IPS-11a (cell line): ENCODE results near the gene ARHGAP6.

Experiments used
- H3K4me3 ChIP-seq: one replicate; pipeline ENCODE4 v1.5.1; 2013; ENCODE audit warnings: low read depth, low read length, control low read depth

ARHGAP6 gene

GRCh38 chrX:11465648-11466411 lies 199.9 kb downstream of the ARHGAP6 start:
- H3K4me3 ChIP-seq, result no peak overlapping the region

DNA sequence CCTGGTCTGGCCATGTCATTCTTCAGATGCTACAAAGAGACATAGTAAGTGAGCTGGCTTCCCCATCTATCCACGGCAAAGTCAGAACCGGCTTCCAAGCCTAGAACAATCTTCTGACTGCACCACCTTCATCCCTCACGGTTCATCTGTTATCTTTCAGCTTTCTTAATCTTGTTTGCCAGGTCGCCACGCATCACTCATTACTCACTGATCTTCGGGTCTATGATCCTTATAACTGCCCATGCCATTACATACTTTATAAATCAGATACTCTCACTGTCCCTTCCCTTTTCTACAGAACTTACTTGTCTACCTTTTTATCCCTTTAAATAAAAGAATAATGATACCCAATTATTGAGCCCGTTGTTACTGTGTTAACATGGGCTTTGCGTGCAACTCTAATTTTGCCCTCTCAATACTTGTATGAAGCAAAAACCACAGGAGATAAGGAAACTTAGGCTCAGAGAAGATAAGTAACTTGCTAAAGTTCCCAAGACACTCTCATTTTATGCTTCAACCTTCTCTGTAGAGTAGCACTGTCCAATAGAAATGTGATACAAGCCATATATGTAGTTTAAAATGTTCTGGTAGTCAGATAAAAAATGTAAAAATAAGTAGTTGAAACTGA lies 200.8 kb downstream of the ARHGAP6 start:
- H3K4me3 ChIP-seq, result no peak overlapping the region

- H3K4me3 ChIP-seq, result no peak overlapping the region
These were observed 201.3 kb downstream of the ARHGAP6 start for GRCh38 chrX:11464380-11464779.

- no peak overlapping the region for H3K4me3 ChIP-seq
These were observed 203.1 kb downstream of the ARHGAP6 start for GRCh38 chrX:11462648-11463047.

GRCh38 chrX:11462136-11462535 lies 203.6 kb downstream of the ARHGAP6 start:
- H3K4me3 ChIP-seq, result no peak overlapping the region

DNA sequence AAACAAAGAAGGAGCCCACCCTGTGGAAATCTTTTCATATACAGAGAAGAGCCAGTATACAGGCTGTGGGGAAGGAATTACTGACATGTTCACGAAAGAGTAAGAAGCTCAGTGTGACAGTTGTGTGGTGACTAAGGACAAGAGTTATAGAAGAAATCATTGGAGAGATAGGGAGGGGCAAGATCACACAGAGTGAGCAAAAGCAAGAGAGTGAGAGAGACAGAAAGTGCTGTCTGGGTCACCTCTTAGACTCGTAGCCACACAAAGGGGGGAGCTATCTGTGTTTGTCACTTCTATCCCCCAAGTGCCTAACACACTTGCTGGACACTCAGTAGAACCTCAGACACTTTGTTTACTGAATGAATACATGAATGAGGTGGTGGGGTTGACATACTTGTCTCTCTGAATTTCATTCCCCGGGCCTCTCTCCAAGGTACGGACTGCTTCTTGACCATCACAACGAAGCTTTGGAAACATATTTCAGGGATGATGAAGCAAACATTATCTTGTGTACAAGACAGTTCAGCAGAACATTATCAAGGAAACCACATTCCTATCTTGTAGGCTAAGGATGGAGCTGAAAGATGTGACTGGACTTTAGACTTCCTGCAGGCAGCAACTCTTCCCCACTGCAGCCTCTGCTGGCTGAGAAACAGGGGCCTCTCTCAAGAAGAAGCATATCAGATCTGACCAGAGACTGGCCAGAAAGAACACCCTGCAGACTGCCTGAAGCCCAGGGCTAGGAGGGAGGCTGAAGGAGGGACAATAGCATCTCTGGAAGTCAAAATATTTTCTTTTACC lies 204.3 kb downstream of the ARHGAP6 start:
- no peak overlapping the region for H3K4me3 ChIP-seq

- H3K4me3 ChIP-seq, result no peak overlapping the region
These were observed 205.4 kb downstream of the ARHGAP6 start for GRCh38 chrX:11460347-11460746.

GRCh38 chrX:11458170-11458569 lies 207.6 kb downstream of the ARHGAP6 start:
- no peak overlapping the region for H3K4me3 ChIP-seq

DNA sequence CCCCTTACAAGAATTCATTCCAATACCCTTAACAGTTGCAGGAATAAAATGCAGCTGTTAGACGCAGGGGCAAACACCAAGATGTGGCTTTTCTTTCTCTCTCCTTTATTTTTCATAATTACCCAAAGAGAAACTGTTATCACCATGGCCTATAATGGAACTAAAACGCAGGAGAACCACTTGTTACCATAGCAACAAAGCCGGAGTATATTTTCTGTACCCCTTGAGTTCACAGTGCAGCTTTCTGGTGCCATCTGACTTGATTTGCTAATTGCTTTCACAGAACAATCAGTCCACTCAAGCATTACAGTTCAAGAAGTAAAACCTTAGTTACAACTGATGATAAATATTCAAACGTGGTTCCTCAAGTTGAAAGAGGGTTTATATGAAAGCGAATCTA lies 214.6 kb downstream of the ARHGAP6 start:
- no peak overlapping the region for H3K4me3 ChIP-seq

GRCh38 chrX:11450354-11450753 lies 215.4 kb downstream of the ARHGAP6 start:
- H3K4me3 ChIP-seq, result no peak overlapping the region

DNA sequence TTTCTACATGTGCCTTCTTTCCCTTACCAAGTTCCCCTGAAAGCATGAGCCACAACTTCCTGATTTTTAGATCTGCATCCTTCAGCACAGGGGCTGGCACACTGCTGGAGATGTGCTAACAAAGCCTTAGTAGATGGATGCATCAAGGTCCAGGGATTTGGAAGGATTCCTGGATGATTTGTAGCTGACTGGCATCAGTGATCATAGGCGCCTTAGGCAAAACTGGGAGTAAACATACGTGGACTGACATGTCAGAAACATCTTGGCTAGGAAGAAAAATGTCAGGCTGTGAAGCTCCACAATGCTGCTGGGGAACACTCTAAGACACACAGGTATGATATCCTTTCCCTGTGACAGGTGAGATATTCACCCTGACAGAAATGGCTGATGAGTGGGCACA lies 216.1 kb downstream of the ARHGAP6 start:
- no peak overlapping the region for H3K4me3 ChIP-seq

GRCh38 chrX:11447418-11447817 lies 218.3 kb downstream of the ARHGAP6 start:
- no peak overlapping the region for H3K4me3 ChIP-seq

DNA sequence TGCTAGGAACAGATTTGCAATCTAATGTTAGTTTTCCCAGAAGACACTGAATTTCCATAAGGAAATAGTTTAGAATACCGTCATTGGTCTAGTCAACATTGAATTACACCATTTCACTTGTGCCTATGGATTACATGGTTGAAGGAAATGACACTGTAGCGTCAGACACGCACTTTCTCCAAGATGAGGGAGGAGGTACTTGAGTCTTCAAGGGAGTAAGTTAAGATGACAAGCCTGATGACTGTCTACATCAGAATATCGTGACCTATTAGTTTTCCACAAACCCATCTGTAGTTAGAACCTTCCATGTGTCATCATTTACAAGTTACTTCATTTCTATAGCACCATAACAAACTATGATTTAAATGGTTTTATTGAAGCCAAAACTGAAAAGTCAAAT lies 218.8 kb downstream of the ARHGAP6 start:
- H3K4me3 ChIP-seq, result no peak overlapping the region

- H3K4me3 ChIP-seq, result no peak overlapping the region
These were observed 219.4 kb downstream of the ARHGAP6 start for GRCh38 chrX:11446336-11446735.

- H3K4me3 ChIP-seq, result no peak overlapping the region
These were observed 220.2 kb downstream of the ARHGAP6 start for GRCh38 chrX:11445540-11445939.

GRCh38 chrX:11444052-11444451 lies 221.7 kb downstream of the ARHGAP6 start:
- no peak overlapping the region for H3K4me3 ChIP-seq

DNA sequence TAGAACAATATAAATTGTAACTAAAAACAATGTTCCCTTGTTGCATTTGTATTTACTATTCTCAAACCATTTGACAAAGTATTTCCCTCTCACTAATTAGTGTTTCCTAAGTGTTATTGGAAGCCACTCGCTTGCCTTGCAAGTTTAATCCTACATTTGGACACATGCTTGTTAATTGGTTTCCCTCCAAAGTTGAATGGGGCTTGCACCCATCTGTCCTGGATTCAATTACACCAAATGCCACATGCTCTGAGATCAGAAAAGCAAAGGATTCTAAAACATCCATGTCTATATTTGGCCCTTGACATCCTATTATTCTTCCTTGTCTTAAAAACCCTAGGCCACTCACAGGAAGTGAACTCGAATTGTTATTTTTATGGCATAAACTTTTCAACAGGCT lies 225.9 kb downstream of the ARHGAP6 start:
- no peak overlapping the region for H3K4me3 ChIP-seq

DNA sequence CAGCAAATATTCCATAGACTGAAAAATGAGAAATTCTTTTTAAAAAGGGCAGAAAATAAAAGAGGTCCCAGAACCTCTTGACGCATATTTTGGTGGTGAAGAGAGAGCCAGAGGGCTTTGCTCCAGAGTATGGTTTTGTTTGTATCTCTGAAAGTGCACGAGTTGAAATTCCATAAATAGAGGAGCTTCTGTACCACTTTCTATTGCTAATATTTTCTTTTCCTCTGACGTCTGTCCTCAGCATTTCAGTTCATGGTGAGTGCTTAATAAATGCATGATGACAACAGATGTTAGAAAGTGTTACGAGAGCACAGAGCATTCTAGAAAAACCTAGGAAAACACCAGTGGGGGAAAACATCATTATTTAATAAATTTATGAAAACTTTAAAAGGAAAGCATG lies 227.0 kb downstream of the ARHGAP6 start:
- H3K4me3 ChIP-seq, result no peak overlapping the region

DNA sequence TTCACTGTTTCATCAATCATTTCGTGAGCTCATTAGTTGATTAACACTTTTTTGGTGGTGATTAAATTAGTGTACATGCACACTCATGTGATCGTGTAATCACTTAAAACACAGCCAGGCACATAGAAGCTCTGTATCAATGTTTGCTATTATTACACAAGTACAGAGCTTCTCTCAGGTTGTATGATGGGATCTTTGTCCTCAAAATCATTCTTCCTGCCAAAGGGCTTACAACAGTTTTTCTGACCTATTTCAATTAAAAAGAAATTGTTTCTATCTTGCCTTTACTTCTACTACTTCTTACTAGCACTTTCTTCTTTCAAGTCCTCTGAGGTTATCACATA lies 227.4 kb downstream of the ARHGAP6 start:
- no peak overlapping the region for H3K4me3 ChIP-seq

DNA sequence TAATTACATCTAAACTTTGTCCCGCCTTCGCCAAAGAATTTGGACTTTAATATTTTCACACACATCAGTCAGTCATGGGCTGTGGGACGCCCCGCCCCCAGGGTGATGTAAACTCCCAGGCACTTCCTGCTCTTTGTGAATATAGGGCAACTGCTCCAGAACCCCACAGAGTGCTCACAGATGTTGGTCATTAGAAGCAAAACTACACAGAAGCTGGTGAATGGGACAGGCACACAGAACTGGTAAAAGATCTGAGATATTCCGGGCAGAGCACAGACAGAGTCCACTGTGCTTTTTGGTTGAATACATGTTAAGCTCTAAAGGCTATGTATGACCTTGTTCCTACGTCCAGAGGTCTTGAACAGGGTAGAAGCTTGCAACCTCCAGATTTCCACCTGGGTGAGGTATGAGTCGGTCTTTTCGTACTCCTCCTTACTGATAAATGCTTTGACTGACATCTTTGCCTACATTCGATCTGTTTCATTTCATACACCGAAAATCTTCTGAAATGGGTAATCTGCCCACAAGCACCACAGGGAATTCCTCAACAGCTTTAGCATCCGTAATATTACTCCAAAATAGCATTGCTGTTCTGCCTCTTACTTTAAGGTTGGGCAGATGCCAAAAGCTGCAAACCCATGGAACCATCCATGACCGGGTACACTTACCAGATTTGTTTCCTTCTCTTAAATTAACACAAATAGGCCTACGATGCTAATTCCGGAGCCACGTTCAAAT lies 227.9 kb downstream of the ARHGAP6 start:
- H3K4me3 ChIP-seq, result no peak overlapping the region

GRCh38 chrX:11435568-11435967 lies 230.2 kb downstream of the ARHGAP6 start:
- no peak overlapping the region for H3K4me3 ChIP-seq
